Panc1 (cell line): Measurements from ENCODE around the gene PDE11A.

Source experiments
- TCF7L2 ChIP-seq: IDR thresholded peaks from 2 replicates; pipeline ENCODE4 v1.6.1; 2011; ENCODE audit warnings: mild to moderate bottlenecking, low read depth, low read length, inconsistent platforms
- TF ChIP-seq, protein P1 (sequence below): fragments of 450-650 bp; IDR thresholded peaks from 2 replicates; pipeline ENCODE4 v1.5.1; 2017; ENCODE audit warnings: mild to moderate bottlenecking
- TF ChIP-seq, protein P2 (sequence below), 2 experiments: IDR thresholded peaks; 2 replicates each; pipeline ENCODE4 v1.6.1; 2011 to 2012; ENCODE audit warnings: low read depth in 2 of 2, control low read depth in 1 of 2, low read length in 1 of 2, mild to moderate bottlenecking in 1 of 2, moderate library complexity in 1 of 2; ENCODE audit not compliant: insufficient read depth in 1 of 2

- TF ChIP-seq, protein P1, sequence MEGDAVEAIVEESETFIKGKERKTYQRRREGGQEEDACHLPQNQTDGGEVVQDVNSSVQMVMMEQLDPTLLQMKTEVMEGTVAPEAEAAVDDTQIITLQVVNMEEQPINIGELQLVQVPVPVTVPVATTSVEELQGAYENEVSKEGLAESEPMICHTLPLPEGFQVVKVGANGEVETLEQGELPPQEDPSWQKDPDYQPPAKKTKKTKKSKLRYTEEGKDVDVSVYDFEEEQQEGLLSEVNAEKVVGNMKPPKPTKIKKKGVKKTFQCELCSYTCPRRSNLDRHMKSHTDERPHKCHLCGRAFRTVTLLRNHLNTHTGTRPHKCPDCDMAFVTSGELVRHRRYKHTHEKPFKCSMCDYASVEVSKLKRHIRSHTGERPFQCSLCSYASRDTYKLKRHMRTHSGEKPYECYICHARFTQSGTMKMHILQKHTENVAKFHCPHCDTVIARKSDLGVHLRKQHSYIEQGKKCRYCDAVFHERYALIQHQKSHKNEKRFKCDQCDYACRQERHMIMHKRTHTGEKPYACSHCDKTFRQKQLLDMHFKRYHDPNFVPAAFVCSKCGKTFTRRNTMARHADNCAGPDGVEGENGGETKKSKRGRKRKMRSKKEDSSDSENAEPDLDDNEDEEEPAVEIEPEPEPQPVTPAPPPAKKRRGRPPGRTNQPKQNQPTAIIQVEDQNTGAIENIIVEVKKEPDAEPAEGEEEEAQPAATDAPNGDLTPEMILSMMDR, result no peak
- TF ChIP-seq TCF7L2, result no peak
- TF ChIP-seq, protein P2, sequence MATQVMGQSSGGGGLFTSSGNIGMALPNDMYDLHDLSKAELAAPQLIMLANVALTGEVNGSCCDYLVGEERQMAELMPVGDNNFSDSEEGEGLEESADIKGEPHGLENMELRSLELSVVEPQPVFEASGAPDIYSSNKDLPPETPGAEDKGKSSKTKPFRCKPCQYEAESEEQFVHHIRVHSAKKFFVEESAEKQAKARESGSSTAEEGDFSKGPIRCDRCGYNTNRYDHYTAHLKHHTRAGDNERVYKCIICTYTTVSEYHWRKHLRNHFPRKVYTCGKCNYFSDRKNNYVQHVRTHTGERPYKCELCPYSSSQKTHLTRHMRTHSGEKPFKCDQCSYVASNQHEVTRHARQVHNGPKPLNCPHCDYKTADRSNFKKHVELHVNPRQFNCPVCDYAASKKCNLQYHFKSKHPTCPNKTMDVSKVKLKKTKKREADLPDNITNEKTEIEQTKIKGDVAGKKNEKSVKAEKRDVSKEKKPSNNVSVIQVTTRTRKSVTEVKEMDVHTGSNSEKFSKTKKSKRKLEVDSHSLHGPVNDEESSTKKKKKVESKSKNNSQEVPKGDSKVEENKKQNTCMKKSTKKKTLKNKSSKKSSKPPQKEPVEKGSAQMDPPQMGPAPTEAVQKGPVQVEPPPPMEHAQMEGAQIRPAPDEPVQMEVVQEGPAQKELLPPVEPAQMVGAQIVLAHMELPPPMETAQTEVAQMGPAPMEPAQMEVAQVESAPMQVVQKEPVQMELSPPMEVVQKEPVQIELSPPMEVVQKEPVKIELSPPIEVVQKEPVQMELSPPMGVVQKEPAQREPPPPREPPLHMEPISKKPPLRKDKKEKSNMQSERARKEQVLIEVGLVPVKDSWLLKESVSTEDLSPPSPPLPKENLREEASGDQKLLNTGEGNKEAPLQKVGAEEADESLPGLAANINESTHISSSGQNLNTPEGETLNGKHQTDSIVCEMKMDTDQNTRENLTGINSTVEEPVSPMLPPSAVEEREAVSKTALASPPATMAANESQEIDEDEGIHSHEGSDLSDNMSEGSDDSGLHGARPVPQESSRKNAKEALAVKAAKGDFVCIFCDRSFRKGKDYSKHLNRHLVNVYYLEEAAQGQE (IDR thresholded peaks at IDR 0.05; ENCODE audit: insufficient read depth in 1 of 2, low read depth in 2 of 2, low read length in 1 of 2), result no peak
Measured at GRCh38 chr2:177602611-177603164, 469.9 kb downstream of the PDE11A start.
